GM19035 (cell line): Measurements from ENCODE around the gene FBXO36.
"Not testable (repeated sequence)": the region's sequence is repeated elsewhere in the genome, so short reads cannot be mapped to it uniquely, and the experiment has no call there.

Source experiments
- ATAC-seq: cut with Tn5 transposase; IDR thresholded peaks from one replicate; pipeline ENCODE4 v1.9.1; 2021; ENCODE audit not compliant: unreplicated experiment

The FBXO36 gene, protein sequence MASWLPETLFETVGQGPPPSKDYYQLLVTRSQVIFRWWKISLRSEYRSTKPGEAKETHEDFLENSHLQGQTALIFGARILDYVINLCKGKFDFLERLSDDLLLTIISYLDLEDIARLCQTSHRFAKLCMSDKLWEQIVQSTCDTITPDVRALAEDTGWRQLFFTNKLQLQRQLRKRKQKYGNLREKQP

DNA sequence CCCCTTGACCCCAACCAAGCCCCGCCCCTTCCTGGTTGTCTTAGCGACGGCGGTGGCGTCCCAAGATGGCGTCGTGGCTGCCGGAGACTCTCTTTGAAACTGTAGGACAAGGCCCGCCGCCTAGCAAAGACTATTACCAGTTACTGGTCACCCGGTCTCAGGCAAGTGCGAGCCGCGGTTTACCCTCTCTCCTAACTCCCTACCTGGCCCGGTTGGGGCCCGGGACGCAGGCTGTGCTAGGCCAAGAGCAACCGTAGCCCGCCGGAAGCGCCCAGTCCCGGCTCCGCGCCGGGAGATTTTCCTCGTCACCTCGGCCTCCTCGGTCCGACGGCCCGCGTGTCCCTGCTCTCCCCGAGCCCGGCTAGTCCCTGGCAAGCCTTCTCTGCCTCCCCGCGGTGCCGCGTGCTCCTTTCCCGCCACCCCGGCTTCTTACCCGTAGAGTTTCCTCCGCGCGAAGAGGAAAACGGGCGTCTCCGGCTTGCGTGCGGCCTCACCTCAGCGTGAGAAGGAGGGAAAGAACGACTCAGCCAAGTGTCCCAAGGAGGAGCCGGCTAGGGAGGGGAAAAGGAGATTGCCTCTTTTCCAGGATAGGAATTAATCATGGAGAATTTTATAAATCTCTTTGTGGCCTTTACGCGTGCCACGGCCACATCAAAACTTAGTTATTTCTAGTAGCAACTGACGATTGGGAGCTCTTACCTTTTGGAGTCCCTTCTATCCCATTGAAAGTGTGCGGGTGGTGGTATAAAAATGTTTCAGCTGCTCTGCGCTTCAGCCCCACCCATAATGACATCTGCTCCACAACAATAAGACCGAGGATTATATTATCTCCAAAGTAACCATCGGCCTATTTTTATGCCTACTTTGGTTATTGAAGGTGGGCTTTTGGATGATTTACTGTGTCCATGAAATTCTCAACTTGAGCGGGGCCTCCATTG is at the start of gene FBXO36:
TSS of gene FBXO36 (plus strand) at position 55 of the 938 bp plus-strand sequence. CDS start at position 66, 11 bp downstream.
- peak; percentile 75 for ATAC-seq

DNA sequence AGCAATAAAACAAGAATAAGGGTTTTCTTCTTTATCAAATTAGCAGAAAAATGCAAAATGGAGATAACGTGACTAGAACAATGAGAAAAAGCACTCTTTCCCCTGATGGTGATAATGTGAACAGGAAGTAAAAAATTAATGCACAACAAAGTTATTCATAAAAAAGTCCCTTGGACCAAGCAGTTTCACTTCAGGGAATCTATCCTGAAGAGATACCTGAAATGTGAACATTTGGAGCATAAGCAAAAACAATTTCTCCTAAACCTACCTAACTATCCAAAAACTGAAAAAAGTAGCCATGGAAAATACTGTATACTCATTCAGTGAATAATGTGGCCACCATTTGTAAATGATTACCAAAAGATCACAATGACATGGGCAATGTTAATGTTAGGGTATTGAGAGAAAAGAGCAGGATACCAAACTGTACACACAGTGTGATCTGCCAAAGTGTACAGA is 49.2 kb upstream of the FBXO36 start:
- ATAC-seq = peak; percentile 74

DNA sequence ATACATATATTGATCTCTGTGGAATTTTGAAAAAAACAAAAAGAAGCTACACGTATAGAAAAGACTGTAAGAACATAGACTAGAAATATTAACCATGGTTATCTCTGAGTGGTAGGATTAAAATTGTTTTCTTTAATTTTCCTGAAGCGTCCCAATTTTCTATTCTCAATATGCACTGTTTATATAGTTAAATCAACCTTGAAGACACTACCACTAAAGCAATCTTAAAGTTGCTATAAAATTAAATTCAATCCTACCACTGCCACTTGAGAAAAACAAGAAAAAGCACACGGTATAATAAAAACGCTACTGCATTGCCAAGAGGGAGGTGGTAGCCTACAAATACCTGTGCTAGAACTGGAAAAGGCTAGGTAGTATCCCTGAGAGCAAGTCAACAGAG is 47.7 kb upstream of the FBXO36 start:
- no peak for ATAC-seq

DNA sequence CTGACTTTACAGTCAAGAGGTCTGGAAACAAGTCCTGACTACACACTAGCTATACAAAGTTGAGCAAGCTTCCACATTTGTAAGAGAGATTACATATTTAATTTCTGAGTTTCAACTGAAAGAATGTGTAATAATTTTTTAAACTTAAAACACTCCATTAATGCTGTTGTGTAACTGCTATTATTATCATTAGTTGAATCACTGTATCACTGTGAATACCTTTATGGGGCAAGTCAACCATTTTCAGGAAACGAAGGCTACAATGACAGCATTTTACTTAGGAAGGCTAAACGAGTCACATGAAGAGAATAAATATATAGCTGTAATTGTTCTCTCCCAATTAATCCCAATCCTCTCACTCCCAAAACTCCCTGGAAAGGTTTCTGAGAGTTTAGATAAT is 46.8 kb upstream of the FBXO36 start:
- no peak for ATAC-seq

DNA sequence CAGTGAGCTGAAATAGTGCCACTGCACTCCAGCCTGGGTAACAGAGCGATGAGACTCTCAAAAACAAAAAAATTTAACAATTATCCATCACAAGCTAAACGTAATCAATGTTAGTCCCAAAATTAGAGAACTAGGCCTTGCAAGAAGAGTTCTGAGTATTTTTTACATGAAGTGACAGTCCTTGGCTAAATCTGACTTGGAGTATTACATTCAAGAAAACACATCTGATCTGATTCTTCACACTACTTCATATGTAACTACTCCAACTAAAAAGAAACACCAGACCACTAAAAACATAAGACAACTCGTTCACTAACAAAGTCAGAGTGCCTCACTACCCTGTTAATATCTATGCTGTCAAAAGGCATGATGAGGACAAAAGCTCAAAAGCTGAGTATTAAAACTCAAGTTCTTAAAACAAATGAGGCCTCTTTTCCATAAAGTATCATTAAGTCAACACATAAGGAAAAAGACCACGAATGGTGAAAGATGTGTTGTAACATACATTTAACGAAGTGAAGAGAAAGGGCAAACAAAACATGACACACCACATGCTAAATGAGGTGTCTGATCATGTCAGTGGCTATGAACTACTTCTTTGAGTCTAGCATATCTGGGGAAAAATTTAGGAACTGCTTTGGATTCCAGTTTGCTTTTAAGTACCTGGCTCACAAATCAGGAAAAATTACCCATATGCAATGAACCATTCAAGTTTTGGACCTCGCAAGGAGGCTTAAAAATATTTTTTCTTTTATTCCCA is 42.9 kb upstream of the FBXO36 start:
- no peak for ATAC-seq

DNA sequence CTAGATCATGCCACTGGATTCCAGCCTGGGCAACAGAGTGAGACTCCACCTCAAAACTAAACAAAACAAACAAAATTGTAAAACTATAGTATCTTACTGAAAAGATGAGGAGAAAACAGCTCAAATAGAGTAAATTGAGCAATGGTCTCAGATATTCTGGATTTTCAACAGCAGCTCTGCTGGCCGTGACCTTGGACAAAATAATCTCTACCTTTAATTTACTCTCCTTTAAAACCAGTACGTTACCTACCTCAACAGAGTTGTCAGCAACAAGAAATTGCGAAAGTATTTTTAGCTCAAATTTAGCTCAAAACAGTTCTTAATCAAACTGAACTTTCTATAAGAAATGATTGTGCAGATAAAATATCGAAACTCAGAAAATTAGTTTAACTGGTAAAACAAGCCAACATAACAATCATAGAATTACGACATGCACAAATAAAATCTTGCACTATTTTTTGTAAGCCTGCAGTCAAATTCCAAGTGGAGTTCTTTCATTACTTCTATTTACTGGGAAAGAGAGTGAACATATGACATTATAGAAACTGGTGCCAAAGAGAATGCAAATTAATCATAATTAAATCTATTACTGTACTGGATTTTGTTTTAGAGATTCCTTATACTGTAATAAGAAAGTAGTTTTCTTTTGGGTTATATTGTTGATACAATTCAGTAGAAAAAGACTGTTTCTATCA is 41.3 kb upstream of the FBXO36 start:
- ATAC-seq = no peak

DNA sequence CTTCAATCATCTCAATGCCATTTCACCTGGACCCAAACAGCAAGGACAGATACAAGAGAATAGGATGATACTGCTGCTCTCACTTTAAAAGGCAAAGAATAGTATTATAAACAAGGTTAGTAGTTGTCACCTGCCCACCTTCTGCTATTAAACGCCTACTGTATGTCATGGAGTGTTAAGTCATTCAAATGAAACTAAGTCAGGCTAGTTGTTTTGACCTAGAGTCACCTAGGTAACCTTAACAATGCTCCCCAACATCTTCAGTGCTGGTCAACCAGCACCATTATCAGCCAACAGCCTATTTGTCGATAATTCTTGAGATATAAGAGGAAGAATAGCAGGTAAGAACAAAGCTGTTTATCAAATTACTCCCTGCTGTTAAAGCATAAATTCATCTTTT is 39.7 kb upstream of the FBXO36 start:
- no peak for ATAC-seq

DNA sequence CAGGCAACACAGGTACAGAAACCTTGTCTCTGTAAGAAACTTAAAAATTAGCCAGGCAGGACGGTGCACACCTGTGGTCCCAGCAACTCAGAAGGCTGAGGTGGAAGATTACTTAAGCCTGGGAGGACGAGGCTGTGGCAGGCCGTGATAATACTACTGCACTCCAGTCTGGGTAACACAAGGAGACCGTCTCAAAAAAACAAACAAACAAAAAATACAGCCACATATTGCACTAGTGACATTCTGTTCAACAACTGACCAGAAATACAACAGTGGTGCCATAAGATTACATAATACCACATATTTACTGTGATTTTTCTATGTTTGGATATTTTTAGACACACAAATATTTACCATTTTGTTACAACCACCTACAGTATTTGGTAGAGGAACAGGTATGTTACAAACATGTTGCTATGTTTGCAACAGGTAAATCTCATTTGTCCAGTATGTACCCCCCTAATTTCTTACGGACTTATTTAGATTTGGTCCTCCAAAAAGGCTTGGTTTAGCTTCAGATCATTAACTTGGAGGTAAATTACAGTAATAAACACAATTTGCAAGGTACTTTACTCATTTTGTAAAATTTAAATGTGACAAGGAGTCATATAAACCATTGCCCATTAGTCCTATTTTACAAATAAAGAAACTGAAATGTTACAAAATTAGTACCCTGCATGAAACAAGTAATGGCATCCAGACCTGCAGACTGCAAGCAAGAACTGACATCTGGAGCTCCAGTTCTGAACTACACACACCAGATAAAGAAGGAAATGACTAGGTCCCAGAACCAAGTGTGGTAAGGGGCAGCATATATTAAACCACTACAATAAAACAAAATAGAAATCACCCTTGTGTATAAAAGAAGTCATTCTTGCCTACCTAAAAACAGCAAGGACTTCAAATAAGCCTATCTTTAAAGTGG is 37.3 kb upstream of the FBXO36 start:
- peak; percentile 64 for ATAC-seq

DNA sequence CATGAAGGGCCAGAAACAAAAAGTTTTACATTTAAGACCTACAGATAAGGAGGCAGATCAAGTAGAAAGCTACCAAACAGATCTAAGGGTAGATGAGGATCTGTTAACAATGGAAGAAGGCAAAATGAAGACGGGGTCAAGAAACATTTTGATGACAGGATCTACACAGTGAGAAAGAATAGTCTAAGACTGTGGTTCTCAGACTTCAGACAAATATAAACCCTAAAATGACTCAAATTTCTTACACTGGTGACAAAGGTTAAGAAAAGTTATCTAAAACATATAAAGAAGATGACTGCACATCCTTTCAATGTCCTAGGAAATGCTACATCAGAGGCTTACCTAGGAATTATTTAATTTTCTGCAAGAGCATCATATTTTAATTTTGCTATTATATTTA is 34.9 kb upstream of the FBXO36 start:
- ATAC-seq = no peak

DNA sequence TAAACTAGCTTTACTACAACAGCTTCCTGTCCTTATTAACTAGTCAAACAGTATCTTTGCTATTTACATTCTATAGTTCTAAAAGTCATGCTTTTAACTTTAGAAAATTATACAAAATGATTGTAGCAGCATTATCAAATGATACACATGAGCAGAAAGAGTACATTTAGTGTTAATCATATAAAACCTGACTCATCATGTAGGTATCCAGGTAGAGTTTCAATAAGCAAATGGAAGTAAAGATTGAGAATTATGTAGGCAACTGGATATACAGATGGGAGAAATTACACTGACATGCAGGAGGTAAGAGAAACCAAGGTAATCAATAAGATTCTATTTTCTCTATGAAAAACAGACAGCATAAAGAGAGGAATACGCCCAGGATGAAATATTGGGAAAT is 34.3 kb upstream of the FBXO36 start:
- ATAC-seq = no peak

DNA sequence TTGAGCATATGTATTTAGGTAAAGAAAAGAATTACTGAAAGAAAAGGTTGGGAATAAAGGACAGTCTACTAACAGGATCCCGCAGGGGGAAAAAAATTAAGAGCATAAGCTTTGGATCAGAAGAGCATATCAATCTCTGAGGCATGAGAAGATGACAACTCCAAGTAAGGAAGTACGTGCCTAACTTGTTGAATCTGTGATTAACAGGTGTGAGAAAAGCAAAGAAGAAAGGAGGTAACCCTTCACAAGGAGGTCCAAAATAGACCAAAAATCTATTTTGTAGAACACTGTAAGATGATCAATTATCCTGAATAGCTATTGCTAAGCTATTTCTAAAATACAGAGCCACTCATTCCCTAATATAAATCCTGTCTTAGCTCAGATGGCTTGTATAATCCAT is 33.3 kb upstream of the FBXO36 start:
- ATAC-seq = no peak

DNA sequence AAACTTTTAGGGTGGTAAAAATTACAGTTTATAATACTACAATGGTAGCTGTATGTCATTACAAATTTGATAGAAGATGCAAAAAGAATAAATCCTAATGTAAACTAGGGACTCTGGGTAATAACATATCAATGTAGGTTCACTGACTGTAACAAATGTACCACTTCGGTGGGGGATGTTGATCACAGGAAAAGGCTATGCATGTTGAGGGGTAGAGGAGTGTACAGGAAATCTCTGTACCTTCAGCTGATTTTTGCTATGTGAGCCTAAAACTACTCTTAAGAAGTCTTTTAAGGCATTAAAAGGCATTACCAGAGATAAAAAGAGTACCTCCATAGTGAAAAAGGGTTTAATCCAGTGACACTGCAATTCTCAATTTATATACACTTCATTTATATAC is 25.4 kb upstream of the FBXO36 start:
- ATAC-seq = no peak

DNA sequence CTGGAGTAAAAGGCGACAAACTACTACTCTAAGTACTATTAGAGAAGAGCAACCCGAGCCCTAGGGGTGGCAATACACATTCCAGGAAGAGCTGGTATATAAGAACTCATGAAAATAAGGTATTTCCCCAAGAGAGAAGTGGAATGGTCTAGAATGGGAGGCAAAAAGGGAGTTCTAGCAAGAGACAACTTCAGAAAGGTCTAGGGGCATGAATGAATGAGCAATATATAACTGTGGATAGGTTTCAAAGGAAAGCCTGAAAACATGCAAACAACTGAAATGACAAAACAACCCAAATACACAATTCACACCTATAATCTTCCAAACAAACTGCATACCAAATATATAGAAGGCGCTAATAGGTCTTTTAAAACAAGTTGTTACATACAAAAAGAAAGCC is 22.7 kb upstream of the FBXO36 start:
- ATAC-seq = no peak

DNA sequence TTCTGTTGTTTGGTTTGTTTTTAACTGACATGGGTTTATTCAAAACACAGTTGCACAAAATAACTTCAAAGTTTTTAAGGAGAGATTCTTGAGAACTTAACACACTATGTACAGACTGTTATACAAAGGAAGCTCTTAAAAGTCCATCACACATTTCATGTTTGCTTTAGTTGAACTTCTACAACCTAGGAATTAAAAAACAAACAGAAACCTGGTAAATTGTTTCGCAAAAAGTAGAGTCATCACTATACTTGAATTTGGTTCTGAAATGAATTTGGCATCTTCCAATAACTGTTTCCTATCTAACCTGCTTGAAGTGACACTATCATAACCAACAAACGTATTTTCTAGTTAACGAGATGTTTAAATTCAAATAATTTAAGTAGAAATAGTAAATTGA is 22.3 kb upstream of the FBXO36 start:
- no peak for ATAC-seq

DNA sequence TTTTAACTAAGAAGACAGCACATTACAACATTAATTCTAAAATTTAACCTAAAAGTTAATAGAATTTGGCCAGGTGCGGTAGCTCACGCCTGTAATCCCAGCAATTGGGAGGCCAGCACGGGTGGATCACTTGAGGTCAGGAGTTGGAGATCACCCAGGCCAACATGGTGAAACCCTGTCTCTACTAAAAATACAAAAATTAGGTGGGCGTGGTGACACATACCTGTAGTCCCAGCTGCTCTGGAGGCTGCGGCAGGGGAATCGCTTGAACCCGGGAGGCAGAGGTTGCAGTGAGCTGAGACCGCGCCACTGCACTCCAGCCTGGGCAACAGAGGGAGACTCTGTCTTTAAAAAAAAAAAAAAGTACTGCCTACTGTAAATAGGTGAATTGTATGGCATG is 21.8 kb upstream of the FBXO36 start:
- ATAC-seq = not testable (repeated sequence)

DNA sequence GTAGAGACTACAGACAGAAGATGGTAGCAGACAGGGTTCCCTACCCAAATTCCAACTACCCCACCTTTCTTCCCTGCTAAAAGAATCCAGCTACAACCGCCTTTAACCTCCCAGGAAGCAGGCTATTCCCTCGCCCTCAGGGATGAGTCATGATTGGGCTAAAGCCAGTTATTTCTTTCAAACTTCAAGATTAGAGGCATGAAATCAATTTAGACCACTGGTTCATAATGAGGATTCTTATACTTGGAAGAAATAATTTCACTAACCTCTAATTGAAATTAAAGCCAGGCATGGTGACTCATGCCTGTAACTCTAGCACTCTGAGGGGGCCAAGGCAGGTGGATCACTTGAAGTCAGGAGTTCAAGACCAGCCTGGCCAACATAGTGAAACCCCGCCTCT is 20.5 kb upstream of the FBXO36 start:
- ATAC-seq = no peak

DNA sequence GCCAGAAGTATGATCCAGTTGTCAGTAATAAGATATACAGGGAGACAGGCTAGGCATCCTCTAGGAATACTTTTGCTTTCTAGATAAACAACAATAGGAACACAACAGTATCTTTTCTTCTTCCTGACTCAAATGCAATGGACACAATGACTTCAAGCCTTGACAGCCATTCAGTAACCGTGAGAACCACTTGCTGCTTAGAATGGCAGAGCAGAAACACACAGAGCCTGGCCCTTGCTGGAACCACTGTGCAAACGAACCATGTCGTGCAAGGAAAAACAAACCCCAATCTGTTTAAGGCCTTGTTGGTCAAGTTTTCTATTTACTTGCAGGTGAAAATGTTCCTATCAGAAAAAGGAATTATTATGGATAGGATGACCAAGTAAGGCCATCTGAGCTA is 19.3 kb upstream of the FBXO36 start:
- ATAC-seq = no peak

DNA sequence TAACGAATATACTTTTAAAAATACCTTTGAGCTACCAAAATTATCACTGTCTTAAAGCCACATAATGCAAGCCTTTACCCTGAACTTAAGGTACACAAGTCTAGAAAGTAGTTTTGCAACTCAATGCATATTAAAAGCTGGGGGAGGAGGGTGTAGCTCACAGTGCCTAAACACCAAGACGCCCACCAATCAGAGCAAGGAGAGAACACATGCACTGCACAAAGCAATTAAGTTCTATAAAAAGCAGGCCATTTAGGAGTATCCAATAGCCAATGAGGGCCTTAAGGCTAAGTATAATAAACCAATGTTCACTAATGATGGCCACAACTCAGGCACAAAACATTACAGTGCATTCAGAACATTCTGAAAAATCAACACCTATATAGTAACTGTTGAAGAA is 16.7 kb upstream of the FBXO36 start:
- no peak for ATAC-seq

DNA sequence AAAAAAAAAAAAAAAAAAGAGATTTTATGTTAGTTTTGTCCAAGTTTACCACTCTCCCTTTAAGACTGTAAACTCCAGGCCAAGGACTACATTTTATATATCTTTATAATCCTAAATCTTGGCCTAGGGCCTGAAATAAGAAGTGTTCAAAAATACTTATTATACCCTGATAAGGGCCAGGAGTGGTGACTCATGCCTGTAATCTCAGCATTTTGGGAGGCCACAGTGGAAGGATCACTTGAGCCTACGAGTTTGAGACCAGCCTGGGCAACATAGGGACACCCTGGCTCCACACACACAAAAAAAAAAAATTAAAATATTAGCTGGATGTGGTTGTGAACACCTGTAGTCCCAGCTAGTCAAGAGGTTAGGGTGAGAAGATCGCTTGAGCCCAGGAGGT is 13.2 kb upstream of the FBXO36 start:
- ATAC-seq = no peak
